Right ventricle myocardium inferior (tissue), 1 donor: ENCODE data around the gene C2CD4D. TPM values are rescaled to one million over a fixed set of nuclear protein-coding genes. Genes with fewer than 3 reads are reported as not detected.

Experiments
- ATAC-seq: fragments of 200-7000 bp; cut with Tn5 transposase; one replicate; pipeline ENCODE4 v1.9.1; 2020; ENCODE audit warnings: mild to moderate bottlenecking, moderate library complexity
- DNase-seq: peaks from one replicate; pipeline ENCODE4 v3.0.0; 2021; ENCODE audit errors: missing footprints
- intact Hi-C: fragments of 100-400 bp; cut with DNase I; formaldehyde crosslinking; loops from one replicate; pipeline ENCODE4 v1.11.0; 2022
- total RNA-seq: library from RNA; stranded (reverse); fragmentation: NEBNext Ultra II Directional; extraction: Animal tissue kit (Norgen Biotek cat#: 25700); gene quantifications from one replicate; pipeline ENCODE4 v1.2.1, GENCODE V29; 2021
- donor health status: DM: no; HTN: yes; CAD: no; lungs with severe emphysema.

The C2CD4D gene
- total RNA-seq, 1 donor from 2014 or later, result not detected

- ATAC-seq (no peak), DNase-seq (no peak)
These were observed 18.7 kb downstream of the C2CD4D start for GRCh38 chr1:151820940-151821339.

GRCh38 chr1:151819976-151820623 lies 19.5 kb downstream of the C2CD4D start:
- intact Hi-C loops, result no loop called here
- ATAC-seq (no peak), DNase-seq (no peak)

More at GRCh38 chr1:151820940-151821339, 18.7 kb downstream of the C2CD4D start:
- intact Hi-C loops, result no loop called here

GRCh38 chr1:151819227-151819835 lies 20.3 kb downstream of the C2CD4D start:
- ATAC-seq (no peak), DNase-seq (no peak)
- intact Hi-C loops, result no loop called here

- intact Hi-C loops, result no loop called here
- ATAC-seq, result no peak
- DNase-seq, result no peak
These were observed 22.3 kb downstream of the C2CD4D start for GRCh38 chr1:151817353-151817730.

GRCh38 chr1:151816548-151817352 lies 22.9 kb downstream of the C2CD4D start:
- intact Hi-C loops, result no loop called here
- ATAC-seq (no peak), DNase-seq (no peak)

GRCh38 chr1:151815716-151816327 lies 23.8 kb downstream of the C2CD4D start:
- ATAC-seq (peak; percentile 21), DNase-seq (no peak)
- intact Hi-C loops, result no loop called here

GRCh38 chr1:151814971-151815545 lies 24.6 kb downstream of the C2CD4D start:
- intact Hi-C loops, result no loop called here
- no peak for DNase-seq

GRCh38 chr1:151814426-151814825 lies 25.2 kb downstream of the C2CD4D start:
- DNase-seq (no peak), ATAC-seq (no peak)
- intact Hi-C loops, result no loop called here

More at GRCh38 chr1:151814971-151815545, 24.6 kb downstream of the C2CD4D start:
- ATAC-seq, result no peak

GRCh38 chr1:151813271-151813977 lies 26.2 kb downstream of the C2CD4D start:
- no peak for DNase-seq
- intact Hi-C loops, result no loop called here

GRCh38 chr1:151811181-151811580 lies 28.4 kb downstream of the C2CD4D start:
- intact Hi-C loops, result no loop called here
- DNase-seq (no peak), ATAC-seq (no peak)

More at GRCh38 chr1:151813271-151813977, 26.2 kb downstream of the C2CD4D start:
- ATAC-seq, result no peak

GRCh38 chr1:151809985-151810556 lies 29.5 kb downstream of the C2CD4D start:
- intact Hi-C loops, result no loop called here
- DNase-seq (no peak), ATAC-seq (no peak)

GRCh38 chr1:151809290-151809984 lies 30.2 kb downstream of the C2CD4D start:
- DNase-seq, result no peak
- peak; percentile 74 for ATAC-seq
- intact Hi-C loops, result no loop called here

- ATAC-seq (no peak), DNase-seq (no peak)
- intact Hi-C loops, result no loop called here
These were observed 31.9 kb downstream of the C2CD4D start for GRCh38 chr1:151807766-151808165.

GRCh38 chr1:151807131-151807530 lies 32.5 kb downstream of the C2CD4D start:
- intact Hi-C loops, result no loop called here
- ATAC-seq, result no peak

GRCh38 chr1:151806170-151806569 lies 33.5 kb downstream of the C2CD4D start:
- intact Hi-C loops, result no loop called here
- no peak for DNase-seq
- no peak for ATAC-seq

More at GRCh38 chr1:151807131-151807530, 32.5 kb downstream of the C2CD4D start:
- no peak for DNase-seq

GRCh38 chr1:151805066-151805820 lies 34.4 kb downstream of the C2CD4D start, which contains the start of gene LINGO4:
Gene LINGO4 (minus strand): TSS chr1:151805419. CDS start chr1:151802704, 2,715 bp downstream.
- DNase-seq (no peak), ATAC-seq (no peak)
- intact Hi-C loops, result no loop called here

GRCh38 chr1:151803915-151804314 lies 35.7 kb downstream of the C2CD4D start:
- ATAC-seq, result no peak
- no peak for DNase-seq
- intact Hi-C loops, result no loop called here
